ENCODE results near the gene NUMA1.

DNA sequence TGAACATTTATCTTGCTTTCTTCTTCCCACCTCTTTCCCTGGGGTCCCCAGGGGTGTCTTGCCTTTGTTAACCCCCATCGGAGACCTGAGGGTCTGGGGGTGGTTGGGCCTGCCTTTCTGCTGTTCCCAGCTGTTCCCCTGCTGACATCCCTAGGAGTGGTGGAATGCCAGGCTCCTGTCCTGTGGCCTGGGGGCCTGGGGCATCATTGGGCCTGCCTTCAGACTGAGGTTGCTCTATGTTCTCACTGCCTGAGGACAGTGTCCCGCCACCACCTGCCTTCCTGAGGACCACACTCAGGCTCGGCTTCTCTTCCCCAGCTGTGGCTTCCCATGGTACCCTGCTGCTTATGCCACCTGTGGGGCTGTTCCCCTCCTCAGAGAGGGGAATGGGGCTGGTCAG lies 82.7 kb downstream of the NUMA1 start:
- TF ChIP-seq CTCF (conservative IDR thresholded peaks at IDR 0.05; ENCODE audit: low read length) (no peak), EZH2phosphoT487 (IDR thresholded peaks at IDR 0.05; ENCODE audit: borderline replicate concordance) (no peak)

Measured in Loucy (cell line).